GM23338 (cell line): ENCODE measurements around the gene DIPK2B.

Source experiments
- CTCF ChIP-seq, 2 experiments: fragments of 200-600 bp in 1 of 2; sonication (generic) in 1 of 2; conservative IDR thresholded peaks; 2 replicates each; pipeline versions ENCODE4 v1.5.1 to v1.6.1; 2016 to 2017; ENCODE audit warnings: antibody characterized with exemption in 2 of 2, low read depth in 2 of 2, mild to moderate bottlenecking in 2 of 2, moderate library complexity in 1 of 2
- EZH2 ChIP-seq: fragments of 200-600 bp; sonication (generic); IDR thresholded peaks from one replicate; pipeline ENCODE4 v1.8.0; 2017; ENCODE audit warnings: antibody characterized with exemption, mild to moderate bottlenecking, low read depth; ENCODE audit not compliant: unreplicated experiment
- EZH2phosphoT487 ChIP-seq: fragments of 200-600 bp; sonication (generic); IDR thresholded peaks from one replicate; pipeline ENCODE4 v1.8.1; 2018; ENCODE audit warnings: antibody characterized with exemption; ENCODE audit not compliant: unreplicated experiment
- JUNB ChIP-seq: IDR thresholded peaks from one replicate; pipeline ENCODE4 v1.6.1; 2016; ENCODE audit warnings: antibody characterized with exemption; ENCODE audit not compliant: unreplicated experiment
- NANOG ChIP-seq: IDR thresholded peaks from 2 replicates; pipeline ENCODE4 v1.6.1; 2016; ENCODE audit warnings: antibody characterized with exemption, borderline replicate concordance
- POLR2AphosphoS5 ChIP-seq: IDR thresholded peaks from 2 replicates; pipeline ENCODE4 v1.6.1; 2016; ENCODE audit warnings: antibody characterized with exemption, low read depth
- ZNF331 ChIP-seq: fragments of 250-450 bp; sonication (Bioruptor Pico); IDR thresholded peaks from 2 replicates; pipeline ENCODE4 v1.5.0; 2020; ENCODE audit warnings: low read depth, mild to moderate bottlenecking, moderate library complexity
- TF ChIP-seq, protein P1 (sequence below): IDR thresholded peaks from one replicate; pipeline ENCODE4 v1.6.1; 2018; ENCODE audit warnings: antibody characterized with exemption; ENCODE audit not compliant: unreplicated experiment
- TF ChIP-seq, protein P2 (sequence below): IDR thresholded peaks from 2 replicates; pipeline ENCODE4 v1.6.1; 2016; ENCODE audit warnings: antibody characterized with exemption

DNA sequence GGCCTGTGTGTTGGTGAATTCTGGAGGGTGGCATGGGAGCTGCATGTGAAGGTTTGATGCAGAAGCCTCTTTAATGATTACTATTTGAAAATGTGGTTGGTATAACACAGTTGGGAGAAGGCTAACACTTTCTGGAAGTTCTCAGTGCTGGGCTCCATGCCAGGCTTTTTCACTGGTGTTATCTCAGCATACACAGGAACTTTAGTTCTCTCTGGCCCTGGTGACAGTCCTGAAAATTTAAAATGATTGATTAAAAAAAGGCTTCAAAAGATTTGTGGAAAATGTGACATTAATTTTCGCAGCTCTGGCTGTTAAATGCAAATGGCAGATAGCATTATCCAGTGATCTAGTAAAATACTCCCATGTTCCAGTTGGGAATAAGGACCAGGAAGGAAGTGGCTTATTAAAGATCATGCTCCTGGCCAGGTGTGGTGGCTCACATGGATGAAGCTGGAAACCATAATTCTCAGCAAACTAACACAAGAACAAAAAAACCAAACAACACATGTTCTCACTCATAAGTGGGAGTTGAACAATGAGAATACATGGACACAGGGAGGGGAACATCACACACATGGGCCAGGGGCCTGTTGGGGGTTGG is 36.6 kb downstream of the DIPK2B start:
- TF ChIP-seq CTCF (conservative IDR thresholded peaks at IDR 0.05; ENCODE audit: low read depth in 2 of 2) (no peak), POLR2AphosphoS5 (no peak), EZH2 (no peak), EZH2phosphoT487 (no peak), NANOG (no peak), JUNB (no peak), ZNF331 (CRISPR knock-in tag) (no peak)
- TF ChIP-seq, protein P1, sequence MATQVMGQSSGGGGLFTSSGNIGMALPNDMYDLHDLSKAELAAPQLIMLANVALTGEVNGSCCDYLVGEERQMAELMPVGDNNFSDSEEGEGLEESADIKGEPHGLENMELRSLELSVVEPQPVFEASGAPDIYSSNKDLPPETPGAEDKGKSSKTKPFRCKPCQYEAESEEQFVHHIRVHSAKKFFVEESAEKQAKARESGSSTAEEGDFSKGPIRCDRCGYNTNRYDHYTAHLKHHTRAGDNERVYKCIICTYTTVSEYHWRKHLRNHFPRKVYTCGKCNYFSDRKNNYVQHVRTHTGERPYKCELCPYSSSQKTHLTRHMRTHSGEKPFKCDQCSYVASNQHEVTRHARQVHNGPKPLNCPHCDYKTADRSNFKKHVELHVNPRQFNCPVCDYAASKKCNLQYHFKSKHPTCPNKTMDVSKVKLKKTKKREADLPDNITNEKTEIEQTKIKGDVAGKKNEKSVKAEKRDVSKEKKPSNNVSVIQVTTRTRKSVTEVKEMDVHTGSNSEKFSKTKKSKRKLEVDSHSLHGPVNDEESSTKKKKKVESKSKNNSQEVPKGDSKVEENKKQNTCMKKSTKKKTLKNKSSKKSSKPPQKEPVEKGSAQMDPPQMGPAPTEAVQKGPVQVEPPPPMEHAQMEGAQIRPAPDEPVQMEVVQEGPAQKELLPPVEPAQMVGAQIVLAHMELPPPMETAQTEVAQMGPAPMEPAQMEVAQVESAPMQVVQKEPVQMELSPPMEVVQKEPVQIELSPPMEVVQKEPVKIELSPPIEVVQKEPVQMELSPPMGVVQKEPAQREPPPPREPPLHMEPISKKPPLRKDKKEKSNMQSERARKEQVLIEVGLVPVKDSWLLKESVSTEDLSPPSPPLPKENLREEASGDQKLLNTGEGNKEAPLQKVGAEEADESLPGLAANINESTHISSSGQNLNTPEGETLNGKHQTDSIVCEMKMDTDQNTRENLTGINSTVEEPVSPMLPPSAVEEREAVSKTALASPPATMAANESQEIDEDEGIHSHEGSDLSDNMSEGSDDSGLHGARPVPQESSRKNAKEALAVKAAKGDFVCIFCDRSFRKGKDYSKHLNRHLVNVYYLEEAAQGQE = no peak
- TF ChIP-seq, protein P2, sequence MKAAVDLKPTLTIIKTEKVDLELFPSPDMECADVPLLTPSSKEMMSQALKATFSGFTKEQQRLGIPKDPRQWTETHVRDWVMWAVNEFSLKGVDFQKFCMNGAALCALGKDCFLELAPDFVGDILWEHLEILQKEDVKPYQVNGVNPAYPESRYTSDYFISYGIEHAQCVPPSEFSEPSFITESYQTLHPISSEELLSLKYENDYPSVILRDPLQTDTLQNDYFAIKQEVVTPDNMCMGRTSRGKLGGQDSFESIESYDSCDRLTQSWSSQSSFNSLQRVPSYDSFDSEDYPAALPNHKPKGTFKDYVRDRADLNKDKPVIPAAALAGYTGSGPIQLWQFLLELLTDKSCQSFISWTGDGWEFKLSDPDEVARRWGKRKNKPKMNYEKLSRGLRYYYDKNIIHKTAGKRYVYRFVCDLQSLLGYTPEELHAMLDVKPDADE = no peak
